ENCODE results near the gene ADCY5.

DNA sequence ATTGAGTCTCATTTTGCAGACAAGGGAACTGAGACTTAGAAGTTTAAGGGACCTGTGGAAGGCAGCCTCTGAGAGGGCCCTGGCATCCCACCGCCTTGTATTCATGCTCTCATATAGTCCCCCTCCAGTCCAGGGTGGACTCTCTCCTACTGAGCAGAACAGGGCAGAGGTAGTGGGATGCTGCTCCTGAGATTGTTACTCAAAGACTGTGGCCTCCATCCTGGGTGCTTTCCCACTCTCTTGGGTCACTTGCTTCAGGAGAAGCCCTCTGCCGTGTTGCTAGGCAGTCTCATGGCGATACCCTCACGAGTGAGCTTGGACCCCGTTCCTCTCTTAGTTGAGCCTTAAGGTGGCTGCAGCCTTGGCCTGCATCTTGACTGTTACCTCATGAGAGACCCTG is 22.2 kb upstream of the ADCY5 start:
- no peak for TF ChIP-seq BHLHE40 (IDR thresholded peaks at IDR 0.05; ENCODE audit: borderline replicate concordance)
- no peak for TF ChIP-seq TARDBP (IDR thresholded peaks at IDR 0.05)
- TF ChIP-seq SP1 (IDR thresholded peaks at IDR 0.05): no peak

Data from HEK293T (cell line).